Measurements from ENCODE around the gene FN3K.

- TF ChIP-seq, protein P1, sequence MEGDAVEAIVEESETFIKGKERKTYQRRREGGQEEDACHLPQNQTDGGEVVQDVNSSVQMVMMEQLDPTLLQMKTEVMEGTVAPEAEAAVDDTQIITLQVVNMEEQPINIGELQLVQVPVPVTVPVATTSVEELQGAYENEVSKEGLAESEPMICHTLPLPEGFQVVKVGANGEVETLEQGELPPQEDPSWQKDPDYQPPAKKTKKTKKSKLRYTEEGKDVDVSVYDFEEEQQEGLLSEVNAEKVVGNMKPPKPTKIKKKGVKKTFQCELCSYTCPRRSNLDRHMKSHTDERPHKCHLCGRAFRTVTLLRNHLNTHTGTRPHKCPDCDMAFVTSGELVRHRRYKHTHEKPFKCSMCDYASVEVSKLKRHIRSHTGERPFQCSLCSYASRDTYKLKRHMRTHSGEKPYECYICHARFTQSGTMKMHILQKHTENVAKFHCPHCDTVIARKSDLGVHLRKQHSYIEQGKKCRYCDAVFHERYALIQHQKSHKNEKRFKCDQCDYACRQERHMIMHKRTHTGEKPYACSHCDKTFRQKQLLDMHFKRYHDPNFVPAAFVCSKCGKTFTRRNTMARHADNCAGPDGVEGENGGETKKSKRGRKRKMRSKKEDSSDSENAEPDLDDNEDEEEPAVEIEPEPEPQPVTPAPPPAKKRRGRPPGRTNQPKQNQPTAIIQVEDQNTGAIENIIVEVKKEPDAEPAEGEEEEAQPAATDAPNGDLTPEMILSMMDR (conservative IDR thresholded peaks at IDR 0.05): no peak
- TF ChIP-seq ZFX (IDR thresholded peaks at IDR 0.05): no peak
Measured at GRCh38 chr17:82799591-82799990, 64.2 kb downstream of the FN3K start.

Data from C4-2B (cell line).